LNCAP (cell line): ENCODE results near the gene CHMP5.

Experiments used
- TF ChIP-seq, protein P1 (sequence below): fragments of 450-650 bp; IDR thresholded peaks from 2 replicates; pipeline ENCODE4 v1.5.1; 2017; ENCODE audit warnings: mild to moderate bottlenecking

Gene CHMP5

DNA sequence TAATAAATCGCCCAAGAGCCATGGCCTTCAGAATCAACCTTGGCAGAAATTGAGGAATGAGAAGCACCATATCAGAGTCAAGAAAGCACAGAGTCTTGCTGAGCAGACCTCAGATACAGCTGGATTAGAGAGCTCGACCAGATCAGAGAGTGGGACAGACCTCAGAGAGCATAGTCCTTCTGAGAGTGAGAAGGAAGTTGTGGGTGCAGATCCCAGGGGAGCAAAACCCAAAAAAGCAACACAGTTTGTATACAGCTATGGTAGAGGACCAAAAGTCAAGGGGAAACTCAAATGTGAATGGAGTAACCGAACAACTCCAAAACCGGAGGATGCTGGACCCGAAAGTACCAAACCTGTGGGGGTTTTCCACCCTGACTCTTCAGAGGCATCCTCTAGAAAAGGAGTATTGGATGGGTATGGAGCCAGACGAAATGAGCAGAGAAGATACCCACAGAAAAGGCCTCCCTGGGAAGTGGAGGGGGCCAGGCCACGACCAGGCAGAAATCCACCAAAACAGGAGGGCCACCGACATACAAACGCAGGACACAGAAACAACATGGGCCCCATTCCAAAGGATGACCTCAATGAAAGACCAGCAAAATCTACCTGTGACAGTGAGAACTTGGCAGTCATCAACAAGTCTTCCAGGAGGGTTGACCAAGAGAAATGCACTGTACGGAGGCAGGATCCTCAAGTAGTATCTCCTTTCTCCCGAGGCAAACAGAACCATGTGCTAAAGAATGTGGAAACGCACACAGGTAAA is 30.0 kb downstream of the CHMP5 start:
- TF ChIP-seq, protein P1, sequence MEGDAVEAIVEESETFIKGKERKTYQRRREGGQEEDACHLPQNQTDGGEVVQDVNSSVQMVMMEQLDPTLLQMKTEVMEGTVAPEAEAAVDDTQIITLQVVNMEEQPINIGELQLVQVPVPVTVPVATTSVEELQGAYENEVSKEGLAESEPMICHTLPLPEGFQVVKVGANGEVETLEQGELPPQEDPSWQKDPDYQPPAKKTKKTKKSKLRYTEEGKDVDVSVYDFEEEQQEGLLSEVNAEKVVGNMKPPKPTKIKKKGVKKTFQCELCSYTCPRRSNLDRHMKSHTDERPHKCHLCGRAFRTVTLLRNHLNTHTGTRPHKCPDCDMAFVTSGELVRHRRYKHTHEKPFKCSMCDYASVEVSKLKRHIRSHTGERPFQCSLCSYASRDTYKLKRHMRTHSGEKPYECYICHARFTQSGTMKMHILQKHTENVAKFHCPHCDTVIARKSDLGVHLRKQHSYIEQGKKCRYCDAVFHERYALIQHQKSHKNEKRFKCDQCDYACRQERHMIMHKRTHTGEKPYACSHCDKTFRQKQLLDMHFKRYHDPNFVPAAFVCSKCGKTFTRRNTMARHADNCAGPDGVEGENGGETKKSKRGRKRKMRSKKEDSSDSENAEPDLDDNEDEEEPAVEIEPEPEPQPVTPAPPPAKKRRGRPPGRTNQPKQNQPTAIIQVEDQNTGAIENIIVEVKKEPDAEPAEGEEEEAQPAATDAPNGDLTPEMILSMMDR, result no peak

DNA sequence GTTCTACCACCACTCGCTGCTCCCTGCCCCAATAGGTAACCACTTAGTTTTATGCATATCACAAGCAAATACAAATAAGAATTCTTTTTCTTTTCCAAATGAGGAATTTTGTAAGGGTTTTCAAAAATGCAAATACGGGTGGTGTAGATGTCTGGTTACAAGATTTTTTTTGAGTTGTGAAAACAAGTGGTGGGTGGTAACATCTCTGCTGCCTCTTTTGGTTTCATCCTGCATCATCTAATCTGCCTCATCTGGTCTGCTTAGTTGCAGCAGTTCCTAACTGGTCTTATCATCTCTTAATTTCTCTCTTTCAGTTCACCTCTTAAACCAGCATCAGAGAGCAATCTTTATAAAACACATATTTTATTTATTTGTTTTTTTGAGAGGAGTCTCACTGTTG is 30.7 kb downstream of the CHMP5 start:
- TF ChIP-seq, protein P1, result no peak

DNA sequence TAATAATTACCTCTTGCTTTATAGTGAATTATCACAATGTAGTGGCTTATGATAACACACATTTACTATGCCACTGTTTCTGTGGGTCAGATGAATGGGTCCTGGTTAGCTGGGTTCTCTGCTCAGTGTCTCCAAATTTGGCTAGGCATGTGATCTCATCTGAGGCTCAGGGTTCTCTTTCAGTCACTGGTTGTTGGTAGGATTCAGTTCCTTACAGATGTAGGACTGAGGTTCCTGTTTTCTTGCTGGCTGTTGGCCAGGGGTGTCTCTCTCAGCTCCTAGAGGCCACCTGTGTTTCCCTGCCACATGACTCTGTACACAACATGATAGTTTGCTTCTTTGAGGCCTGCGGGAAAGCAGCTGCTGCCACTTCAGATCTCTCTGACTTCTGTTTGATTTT is 32.6 kb downstream of the CHMP5 start:
- TF ChIP-seq, protein P1, result no peak

DNA sequence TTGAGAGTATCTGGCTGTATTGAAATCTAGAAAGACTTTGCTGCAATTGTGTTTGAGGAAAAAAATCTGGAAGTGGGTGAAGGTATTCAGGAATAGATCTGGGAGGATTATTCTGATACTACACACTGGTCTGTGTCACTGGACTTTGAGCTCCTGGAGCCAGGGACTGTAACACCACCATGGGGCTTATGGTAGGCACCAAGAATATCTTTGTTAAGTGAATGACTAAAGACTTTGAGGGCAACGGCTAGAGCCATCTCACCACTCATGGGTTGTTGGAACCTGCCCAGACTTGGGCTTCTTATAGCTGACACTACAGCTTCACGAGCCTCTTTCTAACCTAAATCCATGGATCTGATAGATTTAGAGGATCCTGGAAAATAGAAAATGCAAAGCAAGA is 35.7 kb downstream of the CHMP5 start:
- TF ChIP-seq, protein P1, result no peak

DNA sequence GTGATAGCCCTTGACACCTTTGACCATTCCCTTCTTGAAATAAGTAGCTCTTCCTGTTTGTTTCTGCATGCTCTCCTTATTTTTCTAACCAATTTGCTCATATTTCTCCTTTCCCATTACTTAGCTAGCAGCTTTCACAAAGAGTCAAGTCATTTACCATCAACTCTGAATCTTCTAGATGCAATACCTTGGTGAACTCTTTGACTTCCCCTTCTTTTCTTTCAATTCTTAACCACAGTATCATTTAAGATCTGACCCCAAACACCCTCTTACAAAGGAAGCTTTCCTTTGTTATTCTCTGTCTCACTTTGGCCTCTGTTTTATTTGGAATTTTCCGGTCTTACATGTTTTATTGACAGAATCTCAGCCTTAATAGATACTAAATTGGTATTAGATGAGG is 39.5 kb downstream of the CHMP5 start:
- TF ChIP-seq, protein P1, result no peak

DNA sequence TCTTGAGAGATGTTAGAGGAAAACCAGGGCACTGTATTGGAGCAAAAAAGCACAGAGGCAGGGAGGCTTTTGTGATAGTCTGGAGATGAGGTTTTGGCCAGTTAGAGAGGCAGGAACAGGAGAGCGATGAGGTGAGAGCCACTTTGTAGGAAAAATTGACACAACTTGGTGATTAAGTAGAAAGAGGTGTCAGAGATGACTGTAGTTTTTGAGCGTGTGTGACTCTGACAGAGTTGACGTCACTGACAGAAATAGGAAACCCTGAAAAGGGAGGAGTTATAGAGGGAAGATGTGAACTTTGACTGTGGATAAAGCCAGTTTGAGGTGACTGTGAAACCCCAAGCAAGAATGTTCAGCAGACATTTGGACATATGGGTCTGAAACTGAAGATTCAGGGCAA is 41.2 kb downstream of the CHMP5 start:
- TF ChIP-seq, protein P1, result no peak

DNA sequence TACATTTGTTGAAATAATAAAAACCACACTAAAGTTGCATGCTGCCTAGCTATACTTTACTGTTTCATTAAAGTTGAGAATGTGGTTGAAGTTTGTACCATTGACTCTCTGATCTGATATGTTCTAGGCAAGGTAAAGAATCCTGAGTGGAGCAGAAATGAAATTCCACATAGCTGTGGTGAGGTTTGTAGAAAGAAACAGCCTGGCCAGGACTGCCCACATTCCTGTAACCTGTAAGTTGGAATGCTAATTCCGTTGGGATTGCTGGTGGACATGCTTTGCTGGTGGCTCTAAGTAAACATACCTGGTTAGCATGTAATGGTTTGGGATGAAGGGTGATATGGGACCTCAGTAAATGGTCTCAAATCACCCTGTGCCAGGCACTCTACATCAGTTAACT is 42.2 kb downstream of the CHMP5 start:
- TF ChIP-seq, protein P1, result no peak

DNA sequence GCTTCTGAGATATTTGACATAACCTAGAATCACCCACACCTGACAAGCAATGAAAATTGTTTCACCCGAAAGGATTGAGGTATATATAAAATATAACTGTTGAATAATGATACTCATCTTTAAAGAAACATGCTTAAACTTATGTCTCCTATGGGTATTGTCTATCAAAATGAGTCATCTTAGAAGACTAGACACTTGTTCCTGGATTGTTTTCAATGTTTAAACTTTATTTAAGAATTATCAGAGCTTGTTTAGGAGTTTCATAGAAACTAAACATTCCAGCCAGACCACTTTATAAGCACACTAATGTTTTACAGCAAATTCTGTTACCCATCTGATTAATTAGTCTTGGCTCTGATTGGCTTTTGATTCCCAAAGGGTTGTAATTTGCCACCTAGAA is 45.1 kb downstream of the CHMP5 start:
- TF ChIP-seq, protein P1, result no peak
